ENCODE data around the gene MRPL20. TPM values are rescaled to one million over a fixed set of nuclear protein-coding genes. Genes with fewer than 3 reads are reported as not detected.
A peak's percentile ranks its signal among the peaks of the same experiment; 100 is the strongest.

Gene MRPL20
- polyA plus RNA-seq, 3 donors = 84.3 to 186 (median 156) TPM

GRCh38 chr1:1360506-1361169 is 46.5 kb downstream of the MRPL20 start:
- no peak overlapping the region for H3K27ac ChIP-seq (ENCODE audit: low read depth in 1 of 2, low read length in 2 of 2)
- no peaks in the 10 kb centered on the region for H3K36me3 Mint-ChIP-seq
- peaks cover 0 to 58% of the 10 kb centered on the region in 2 donors for H3K27me3 ChIP-seq (ENCODE audit: control insufficient read depth in 2 of 2, insufficient read depth in 2 of 2, low read length in 2 of 2)
- H3K4me2 ChIP-seq (replicated peaks; ENCODE audit: extremely low read depth, low read length, poor library complexity, severe bottlenecking) = no peak overlapping the region
- H4K20me1 ChIP-seq (ENCODE audit: insufficient read depth, low read length) = no peaks in the 10 kb centered on the region
- DNase-seq = no peak
- no peak overlapping the region for H3K27ac Mint-ChIP-seq
- H3K79me2 ChIP-seq (ENCODE audit: insufficient read depth, low read length) = no peaks in the 10 kb centered on the region
- no peak for TF ChIP-seq CTCF (IDR thresholded peaks at IDR 0.05)
- peak overlapping the region in 1 of 2 donors; percentile 54 for H3K4me3 Mint-ChIP-seq
- intact Hi-C loops (cut with micrococcal nuclease) = no loop called here
- 81% methylated on average over 19 of the region's 20 CpGs for WGBS (ENCODE audit: insufficient coverage)
- H3K4me1 Mint-ChIP-seq = peaks cover 5% of the 10 kb centered on the region
- H2AFZ ChIP-seq (ENCODE audit: insufficient read depth, low read depth, low read length, poor library complexity, severe bottlenecking) = no peak overlapping the region
- H3K9me3 ChIP-seq (replicated peaks in 1 of 2; ENCODE audit: control insufficient read depth in 1 of 2, insufficient read depth in 1 of 2, low read length in 2 of 2) = no peaks in the 10 kb centered on the region
- no peaks in the 10 kb centered on the region for H3K36me3 ChIP-seq (replicated peaks in 1 of 2; ENCODE audit: control insufficient read depth in 1 of 2, insufficient read depth in 2 of 2, low read length in 2 of 2)
- H3K4me1 ChIP-seq (ENCODE audit: control insufficient read depth in 1 of 2, insufficient read depth in 2 of 2, low read length in 2 of 2) = no peaks in the 10 kb centered on the region
- peaks cover 0 to 5% (median 2%) of the 10 kb centered on the region in 7 donors for H3K9me3 Mint-ChIP-seq
- peaks cover 55 to 84% (median 65%) of the 10 kb centered on the region in 3 donors for H3K27me3 Mint-ChIP-seq (ENCODE audit: low read depth in 3 of 3)
- H3K4me3 ChIP-seq (replicated peaks in 1 of 3; ENCODE audit: low read depth in 2 of 3, low read length in 3 of 3) = no peak overlapping the region
- H3K9ac ChIP-seq (ENCODE audit: insufficient read depth, low read length, poor library complexity, severe bottlenecking) = no peak overlapping the region

DNA sequence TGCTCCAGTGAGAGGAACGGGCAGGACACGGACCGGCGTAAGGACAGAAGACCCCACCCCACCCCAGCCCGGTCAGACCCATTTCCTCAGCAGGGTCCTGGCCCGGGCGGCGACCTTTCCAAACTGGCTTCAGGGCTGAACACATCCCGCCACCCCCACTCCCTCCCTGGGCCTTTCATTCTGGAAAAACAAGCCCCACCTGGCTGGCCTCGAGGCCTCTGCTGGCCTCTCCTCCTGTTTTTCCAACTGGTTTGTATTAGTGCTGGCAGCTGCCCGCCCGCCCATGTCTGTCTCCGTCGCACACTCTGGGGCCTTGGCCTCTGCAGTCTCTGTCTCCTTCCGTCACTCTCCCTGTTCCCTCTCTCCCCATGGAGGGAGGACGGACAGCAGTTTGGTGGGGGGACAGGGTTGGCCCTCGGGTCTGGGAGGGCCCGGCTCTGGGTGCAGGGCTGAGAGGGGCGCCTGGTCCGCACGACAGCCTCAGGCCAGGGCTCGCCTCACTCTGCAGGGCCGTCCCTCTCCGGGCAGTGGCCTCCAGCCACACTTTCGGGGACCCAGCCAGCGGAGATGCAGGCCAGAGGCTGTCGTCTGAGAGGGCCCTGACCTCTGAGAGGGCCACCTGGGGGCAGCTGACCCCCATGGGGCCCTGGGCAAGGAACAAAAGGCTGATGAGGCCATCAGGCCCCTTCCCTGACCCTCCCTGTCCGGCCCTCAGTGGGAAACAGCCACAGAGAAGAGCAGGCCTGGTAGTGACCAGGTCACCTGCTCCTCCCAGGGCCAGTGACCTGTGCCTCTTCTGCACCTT is 47.2 kb downstream of the MRPL20 start:
- Mint-ChIP-seq H3K4me1 (peaks cover 5% of the 10 kb centered on the region), H3K4me3 (peak overlapping the region in 1 of 2 donors; percentile 62), H3K27ac (no peak overlapping the region), H3K27me3 (ENCODE audit: low read depth in 3 of 3) (peaks cover 55 to 90% (median 65%) of the 10 kb centered on the region in 3 donors), H3K9me3 (peaks cover 0 to 5% (median 2%) of the 10 kb centered on the region in 7 donors), H3K36me3 (no peaks in the 10 kb centered on the region)
- H3K27me3 ChIP-seq (ENCODE audit: control insufficient read depth in 2 of 2, insufficient read depth in 2 of 2, low read length in 2 of 2) = peaks cover 0 to 58% of the 10 kb centered on the region in 2 donors
- H3K4me1 ChIP-seq (ENCODE audit: control insufficient read depth in 1 of 2, insufficient read depth in 2 of 2, low read length in 2 of 2) = no peaks in the 10 kb centered on the region
- H3K4me3 ChIP-seq (replicated peaks in 1 of 3; ENCODE audit: low read depth in 2 of 3, low read length in 3 of 3) = no peak overlapping the region
- no peak overlapping the region for H2AFZ ChIP-seq (ENCODE audit: insufficient read depth, low read depth, low read length, poor library complexity, severe bottlenecking)
- H4K20me1 ChIP-seq (ENCODE audit: insufficient read depth, low read length) = no peaks in the 10 kb centered on the region
- no peak for TF ChIP-seq CTCF (IDR thresholded peaks at IDR 0.05)
- H3K4me2 ChIP-seq (replicated peaks; ENCODE audit: extremely low read depth, low read length, poor library complexity, severe bottlenecking) = no peak overlapping the region
- no peak for DNase-seq
- H3K9ac ChIP-seq (ENCODE audit: insufficient read depth, low read length, poor library complexity, severe bottlenecking) = no peak overlapping the region
- WGBS (ENCODE audit: insufficient coverage) = 79% methylated on average over 20 of the region's 28 CpGs
- H3K27ac ChIP-seq (ENCODE audit: low read depth in 1 of 2, low read length in 2 of 2) = no peak overlapping the region
- intact Hi-C loops (cut with micrococcal nuclease) = no loop called here
- H3K9me3 ChIP-seq (replicated peaks in 1 of 2; ENCODE audit: control insufficient read depth in 1 of 2, insufficient read depth in 1 of 2, low read length in 2 of 2) = no peaks in the 10 kb centered on the region
- no peaks in the 10 kb centered on the region for H3K36me3 ChIP-seq (replicated peaks in 1 of 2; ENCODE audit: control insufficient read depth in 1 of 2, insufficient read depth in 2 of 2, low read length in 2 of 2)
- no peaks in the 10 kb centered on the region for H3K79me2 ChIP-seq (ENCODE audit: insufficient read depth, low read length)

Measured in CD14-positive monocyte (primary cell).